GM23338 (cell line): Measurements from ENCODE around the gene GLCE.

Source experiments
- POLR2AphosphoS5 ChIP-seq: IDR thresholded peaks from 2 replicates; pipeline ENCODE4 v1.6.1; 2016; ENCODE audit warnings: antibody characterized with exemption, low read depth
- TF ChIP-seq, protein P1 (sequence below), 2 experiments: fragments of 200-600 bp in 1 of 2; sonication (generic) in 1 of 2; conservative IDR thresholded peaks; 2 replicates each; pipeline versions ENCODE4 v1.5.1 to v1.6.1; 2016 to 2017; ENCODE audit warnings: antibody characterized with exemption in 2 of 2, low read depth in 2 of 2, mild to moderate bottlenecking in 2 of 2, moderate library complexity in 1 of 2

DNA sequence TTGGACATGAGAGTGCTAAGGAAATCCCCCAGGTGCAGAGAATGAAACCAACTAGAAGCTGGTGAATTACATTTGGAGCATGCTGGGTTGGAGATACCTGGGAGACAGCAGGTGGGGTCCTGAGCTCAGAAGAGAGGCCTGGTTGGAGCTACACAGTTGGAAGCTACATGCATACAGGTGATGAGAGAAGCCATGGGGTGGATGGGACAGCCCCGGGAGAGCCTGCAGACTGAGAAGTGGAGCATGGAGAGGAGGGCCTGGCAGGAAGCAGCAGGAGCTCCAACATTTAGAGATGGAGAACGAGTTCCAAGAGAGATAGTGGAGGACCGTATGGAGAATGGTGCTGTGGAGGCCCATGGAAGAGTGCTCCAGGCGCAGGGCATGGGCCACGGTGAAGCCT lies 148.5 kb downstream of the GLCE start:
- TF ChIP-seq, protein P1, sequence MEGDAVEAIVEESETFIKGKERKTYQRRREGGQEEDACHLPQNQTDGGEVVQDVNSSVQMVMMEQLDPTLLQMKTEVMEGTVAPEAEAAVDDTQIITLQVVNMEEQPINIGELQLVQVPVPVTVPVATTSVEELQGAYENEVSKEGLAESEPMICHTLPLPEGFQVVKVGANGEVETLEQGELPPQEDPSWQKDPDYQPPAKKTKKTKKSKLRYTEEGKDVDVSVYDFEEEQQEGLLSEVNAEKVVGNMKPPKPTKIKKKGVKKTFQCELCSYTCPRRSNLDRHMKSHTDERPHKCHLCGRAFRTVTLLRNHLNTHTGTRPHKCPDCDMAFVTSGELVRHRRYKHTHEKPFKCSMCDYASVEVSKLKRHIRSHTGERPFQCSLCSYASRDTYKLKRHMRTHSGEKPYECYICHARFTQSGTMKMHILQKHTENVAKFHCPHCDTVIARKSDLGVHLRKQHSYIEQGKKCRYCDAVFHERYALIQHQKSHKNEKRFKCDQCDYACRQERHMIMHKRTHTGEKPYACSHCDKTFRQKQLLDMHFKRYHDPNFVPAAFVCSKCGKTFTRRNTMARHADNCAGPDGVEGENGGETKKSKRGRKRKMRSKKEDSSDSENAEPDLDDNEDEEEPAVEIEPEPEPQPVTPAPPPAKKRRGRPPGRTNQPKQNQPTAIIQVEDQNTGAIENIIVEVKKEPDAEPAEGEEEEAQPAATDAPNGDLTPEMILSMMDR (conservative IDR thresholded peaks at IDR 0.05; ENCODE audit: low read depth in 2 of 2) = no peak
- no peak for TF ChIP-seq POLR2AphosphoS5
